Activated naive CD8-positive, alpha-beta T cell treated with anti-CD3 and anti-CD28 coated beads, Interleukin-2, amount 10 ng/mL, durations not matched to agents 7 days and 5 days (primary cell): ENCODE data around the gene OSM. TPM values are rescaled to one million over a fixed set of nuclear protein-coding genes. Genes with fewer than 3 reads are reported as not detected.
"Not testable (repeated sequence)": the region's sequence is repeated elsewhere in the genome, so short reads cannot be mapped to it uniquely, and the experiment has no call there.

Source experiments
- ATAC-seq: fragments of 150-1000 bp; cut with Tn5 transposase; one replicate; pipeline ENCODE4 v1.10.0; 2021; ENCODE audit warnings: low read depth, moderate library complexity
- POLR2A ChIA-PET: fragments of 350-600 bp; sonication (Branson Sonifier 250); formaldehyde crosslinking; loops from one replicate; lab custom pipeline; 2021; ENCODE audit warnings: antibody characterized with exemption; lab: Charles Lee
- DNase-seq: peaks from one replicate; pipeline ENCODE4 v3.0.0; 2021
- H3K27ac Mint-ChIP-seq: one replicate; pipeline ENCODE4 v1.8.0; 2022; ENCODE audit warnings: mild to moderate bottlenecking, mixed read lengths
- H3K27me3 Mint-ChIP-seq: one replicate; pipeline ENCODE4 v1.8.0; 2022; ENCODE audit warnings: mild to moderate bottlenecking, moderate library complexity, mixed read lengths
- H3K36me3 Mint-ChIP-seq: one replicate; pipeline ENCODE4 v1.8.0; 2021; ENCODE audit warnings: mild to moderate bottlenecking, mixed read lengths
- H3K4me1 Mint-ChIP-seq: one replicate; pipeline ENCODE4 v1.8.0; 2021; ENCODE audit warnings: mixed read lengths
- H3K4me3 Mint-ChIP-seq: one replicate; pipeline ENCODE4 v1.8.0; 2022; ENCODE audit warnings: mild to moderate bottlenecking, moderate library complexity, mixed read lengths
- H3K9me3 Mint-ChIP-seq: one replicate; pipeline ENCODE4 v1.8.0; 2021; ENCODE audit warnings: mixed read lengths
- total RNA-seq, 2 experiments: library from RNA; stranded (reverse); gene quantifications; one replicate each; pipeline ENCODE4 v1.2.3, GENCODE V29; 2021

OSM gene
- total RNA-seq, 2 experiments from 2014 or later, result 125 to 142 TPM

DNA sequence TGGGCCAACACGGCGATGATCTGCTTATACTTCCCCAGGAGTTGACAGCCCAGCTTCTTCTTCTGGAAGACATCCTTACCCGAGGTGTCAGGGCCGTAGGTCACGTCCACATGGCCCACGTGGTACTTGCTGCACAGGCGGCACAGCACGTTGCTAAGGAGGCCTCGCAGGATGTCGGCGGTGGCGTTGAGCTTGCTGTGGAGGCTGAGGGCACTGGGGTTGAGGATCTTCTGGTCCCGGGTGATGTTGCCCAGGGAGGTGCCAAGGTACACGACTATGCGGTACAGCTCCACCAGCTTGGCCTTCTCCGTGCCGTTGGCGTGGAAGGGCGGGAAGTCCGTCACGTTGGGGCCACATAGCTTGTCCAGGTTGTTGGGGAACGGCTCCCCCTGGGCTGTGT, 23.0 kb downstream of the OSM start:
- ATAC-seq, result no peak
- peaks cover 70% of the 10 kb centered on the region for H3K36me3 Mint-ChIP-seq
- POLR2A ChIA-PET, result interaction anchor here (0.8 to 12.9 kb wide), 14 partner anchors 10 to 142 kb away, joined by 3 to 247 read pairs (median 60); partner anchors contain the start of gene OSM
- peak overlapping the region; percentile 99 for H3K27ac Mint-ChIP-seq
- H3K27me3 Mint-ChIP-seq, result no peaks in the 10 kb centered on the region
- peak overlapping the region; percentile 100 for H3K4me3 Mint-ChIP-seq
- peaks cover 65% of the 10 kb centered on the region for H3K4me1 Mint-ChIP-seq
- DNase-seq, result peak; percentile 53
- H3K9me3 Mint-ChIP-seq, result no peaks in the 10 kb centered on the region

DNA sequence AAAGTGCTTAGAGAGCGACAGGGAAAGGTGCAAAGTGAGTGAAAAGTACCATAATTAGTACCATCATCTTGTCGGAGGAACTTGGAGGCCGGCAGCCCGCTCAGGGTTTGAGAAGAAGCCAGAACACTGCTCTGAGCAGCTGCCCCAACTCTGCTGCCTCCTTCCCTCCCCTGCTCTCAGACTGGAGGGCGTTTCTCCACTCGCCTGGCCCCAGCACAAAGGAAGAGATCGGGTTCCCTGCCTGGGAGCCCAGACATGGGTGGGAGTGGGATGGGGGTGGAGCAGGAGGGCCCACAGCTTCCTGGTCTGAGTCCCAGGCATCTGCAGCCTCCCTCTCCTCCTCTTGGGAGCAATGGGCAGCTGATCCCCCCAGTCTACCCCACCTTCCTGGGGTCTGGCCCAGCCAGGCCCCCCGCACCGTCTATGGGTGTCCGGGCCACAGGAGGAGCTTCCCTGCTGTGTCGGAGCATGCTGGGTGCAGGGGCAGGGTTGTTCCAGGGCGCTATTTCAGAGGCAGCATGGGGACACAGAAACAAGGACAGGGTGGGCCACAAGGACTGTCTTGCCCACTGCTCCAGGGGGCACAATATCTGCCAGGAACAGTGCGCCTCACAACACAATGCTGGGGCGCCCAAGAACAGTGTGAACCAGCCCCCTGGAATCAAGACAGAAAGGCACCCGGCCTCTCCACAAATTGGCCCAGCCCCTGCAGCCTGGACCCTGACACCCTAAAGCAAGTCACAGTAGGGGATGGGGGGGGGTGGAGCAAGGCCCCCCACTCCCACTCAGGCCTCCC, 24.9 kb downstream of the OSM start:
- no peaks in the 10 kb centered on the region for H3K27me3 Mint-ChIP-seq

DNA sequence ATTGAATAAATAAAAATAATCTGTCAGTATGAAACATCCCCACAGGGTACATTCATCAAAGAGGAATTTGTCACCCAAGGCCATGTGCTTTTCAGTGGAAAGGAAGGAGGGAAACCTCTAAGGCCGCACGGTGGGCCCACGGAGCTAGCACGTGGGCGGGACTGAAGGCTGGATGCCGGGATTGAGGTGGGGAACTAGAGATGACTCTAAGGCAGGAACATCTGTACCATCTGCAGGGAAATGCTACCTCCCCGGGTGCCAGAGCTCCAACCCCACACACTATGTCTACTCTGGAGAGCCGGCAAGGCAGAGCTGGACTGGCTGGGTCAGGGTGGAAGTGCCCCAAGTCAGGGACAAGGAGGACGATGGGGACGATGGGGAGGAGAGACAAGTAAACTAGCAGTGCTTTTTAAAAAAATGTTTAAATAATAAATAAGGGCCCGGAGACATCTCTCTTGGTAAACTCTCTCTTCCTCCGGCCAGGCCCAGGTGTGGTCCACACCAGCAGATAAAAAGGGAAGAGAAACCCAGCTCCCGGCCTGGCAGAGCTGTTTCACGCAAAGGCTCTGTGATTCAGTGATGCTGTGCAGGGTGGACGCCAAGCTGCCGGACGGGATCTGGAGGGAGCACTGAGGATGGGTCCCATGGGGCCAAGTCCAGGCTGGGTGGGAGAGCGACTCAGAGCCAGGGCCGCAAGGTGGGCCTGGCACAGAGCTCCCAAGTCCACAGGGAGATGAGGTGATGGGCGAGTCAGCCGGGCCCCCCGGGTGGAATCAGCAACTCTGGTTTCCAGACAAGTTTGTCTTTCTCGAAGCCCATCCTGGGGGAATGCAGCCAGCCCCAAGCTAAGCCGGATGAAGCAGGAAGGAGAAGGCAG, 25.9 kb downstream of the OSM start:
- Mint-ChIP-seq H3K27me3 (no peaks in the 10 kb centered on the region), H3K4me1 (peaks cover 71% of the 10 kb centered on the region), H3K27ac (peak overlapping the region; percentile 99), H3K36me3 (peaks cover 67% of the 10 kb centered on the region), H3K9me3 (no peaks in the 10 kb centered on the region), H3K4me3 (peak overlapping the region; percentile 100)
- POLR2A ChIA-PET, result interaction anchor here (0.7 to 12.9 kb wide), 21 partner anchors 9 to 357 kb away, joined by 3 to 247 read pairs (median 9); partner anchors contain the start of genes MTMR3 and OSM
- ATAC-seq, result no peak
- DNase-seq, result no peak

More for the DNA sequence above, 24.9 kb downstream of the OSM start:
- H3K4me3 Mint-ChIP-seq, result peak overlapping the region; percentile 100
- ATAC-seq (no peak), DNase-seq (no peak)
- H3K4me1 Mint-ChIP-seq, result peaks cover 61% of the 10 kb centered on the region
- no peaks in the 10 kb centered on the region for H3K9me3 Mint-ChIP-seq
- H3K27ac Mint-ChIP-seq, result peak overlapping the region; percentile 99
- peaks cover 72% of the 10 kb centered on the region for H3K36me3 Mint-ChIP-seq
- POLR2A ChIA-PET, result interaction anchor here (0.7 to 12.9 kb wide), 19 partner anchors 9 to 140 kb away, joined by 3 to 247 read pairs (median 9); partner anchors contain the start of gene OSM

DNA sequence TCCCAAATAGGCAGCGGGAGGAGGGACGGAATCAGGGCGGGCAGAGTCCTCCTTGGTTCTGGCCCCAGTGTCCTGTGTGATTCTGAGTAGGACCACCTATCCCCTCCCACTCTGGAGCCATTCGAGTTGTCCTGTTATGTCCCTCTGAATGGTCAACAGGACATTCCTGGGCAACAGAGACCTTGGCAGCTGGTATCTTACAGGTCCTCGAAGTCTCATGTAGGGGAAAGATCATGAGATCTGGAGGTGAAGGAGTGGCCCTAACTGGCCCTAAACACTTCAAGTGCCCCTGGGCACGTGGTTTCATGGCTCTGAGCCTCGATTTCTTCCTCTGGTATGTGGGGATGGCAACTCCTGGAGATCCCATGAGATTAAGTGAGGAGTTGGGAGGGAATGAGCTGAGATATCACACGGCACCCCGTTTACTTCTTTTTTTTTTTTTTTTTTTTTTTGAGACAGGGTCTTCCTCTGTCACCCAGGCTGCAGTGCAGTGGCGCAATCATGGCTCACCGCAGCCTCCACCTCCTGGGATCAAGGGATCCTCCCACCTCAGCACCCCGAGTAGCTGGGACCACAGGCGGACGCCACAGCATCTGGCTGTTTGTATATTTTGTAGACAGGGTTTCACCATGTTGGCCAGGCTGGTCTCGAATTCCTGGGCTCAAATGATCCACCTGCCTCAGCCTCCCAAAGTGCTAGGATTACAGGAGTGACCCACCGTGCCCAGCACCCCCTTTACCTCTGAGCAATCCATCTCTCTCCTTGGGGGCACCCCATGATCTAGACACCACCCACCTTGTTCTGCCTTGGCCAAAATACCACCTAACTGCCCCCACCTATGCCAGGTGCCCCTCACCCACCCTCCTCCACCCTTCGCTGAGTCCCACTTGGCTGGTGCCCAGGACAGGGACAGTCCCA, 26.9 kb downstream of the OSM start:
- DNase-seq (peak; percentile 48), ATAC-seq (peak; percentile 10)
- POLR2A ChIA-PET, result interaction anchor here (0.7 to 12.9 kb wide), 26 partner anchors 8 to 356 kb away, joined by 3 to 247 read pairs (median 8); partner anchors contain the start of genes MTMR3 and OSM
- peak overlapping the region; percentile 63 for H3K4me3 Mint-ChIP-seq
- no peaks in the 10 kb centered on the region for H3K9me3 Mint-ChIP-seq
- no peaks in the 10 kb centered on the region for H3K27me3 Mint-ChIP-seq
- peak overlapping the region; percentile 81 for H3K27ac Mint-ChIP-seq
- peaks cover 75% of the 10 kb centered on the region for H3K4me1 Mint-ChIP-seq
- H3K36me3 Mint-ChIP-seq, result peaks cover 57% of the 10 kb centered on the region

DNA sequence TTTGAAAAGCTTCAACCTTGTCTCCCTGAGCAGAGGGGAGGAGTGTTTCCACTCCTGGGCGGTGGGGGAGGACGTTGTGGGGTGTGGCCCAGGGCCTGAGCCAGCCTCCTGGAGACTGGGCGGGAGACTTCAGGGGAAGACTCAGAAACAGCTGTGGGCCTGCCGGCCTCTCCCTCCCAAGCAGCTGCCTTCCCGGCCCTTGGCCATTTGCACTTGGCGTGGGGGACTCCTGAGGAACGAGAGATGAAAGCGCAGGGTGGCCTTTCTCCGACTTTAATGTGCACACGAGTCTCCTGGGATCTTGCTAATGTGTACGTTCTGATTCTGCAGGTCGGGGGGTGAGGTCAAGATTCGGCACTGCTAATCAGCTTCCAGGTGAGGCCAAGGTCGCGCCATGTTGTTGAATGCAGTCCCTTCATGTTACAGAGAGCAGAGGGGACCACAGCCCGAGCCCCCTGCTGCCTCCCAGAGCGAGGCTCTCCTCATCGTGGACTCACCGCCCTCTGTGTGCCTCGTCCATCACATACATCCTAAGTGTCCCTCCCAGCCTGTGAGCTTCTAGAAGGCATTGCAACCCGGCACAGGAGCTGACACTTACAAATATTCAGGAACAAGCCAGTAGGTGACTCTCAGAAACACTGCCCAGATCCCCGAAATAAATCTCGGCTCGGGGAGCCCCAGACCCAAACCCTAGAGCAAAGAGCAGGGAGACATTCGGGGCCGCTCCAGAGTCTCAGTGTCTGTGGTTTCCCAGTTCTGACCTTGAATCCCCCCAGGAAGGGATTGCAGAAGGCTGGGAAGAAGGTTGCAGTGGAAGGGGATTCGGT, 27.8 kb downstream of the OSM start:
- Mint-ChIP-seq H3K27me3 (no peaks in the 10 kb centered on the region), H3K9me3 (no peaks in the 10 kb centered on the region), H3K27ac (peak overlapping the region; percentile 81), H3K4me3 (peak overlapping the region; percentile 34), H3K4me1 (peaks cover 69% of the 10 kb centered on the region), H3K36me3 (peaks cover 48% of the 10 kb centered on the region)
- POLR2A ChIA-PET, result interaction anchor here (0.6 to 12.9 kb wide), 29 partner anchors 7 to 356 kb away, joined by 3 to 247 read pairs (median 6); partner anchors contain the start of genes LIF, MTMR3 and OSM
- DNase-seq (peak; percentile 67), ATAC-seq (peak; percentile 38)

DNA sequence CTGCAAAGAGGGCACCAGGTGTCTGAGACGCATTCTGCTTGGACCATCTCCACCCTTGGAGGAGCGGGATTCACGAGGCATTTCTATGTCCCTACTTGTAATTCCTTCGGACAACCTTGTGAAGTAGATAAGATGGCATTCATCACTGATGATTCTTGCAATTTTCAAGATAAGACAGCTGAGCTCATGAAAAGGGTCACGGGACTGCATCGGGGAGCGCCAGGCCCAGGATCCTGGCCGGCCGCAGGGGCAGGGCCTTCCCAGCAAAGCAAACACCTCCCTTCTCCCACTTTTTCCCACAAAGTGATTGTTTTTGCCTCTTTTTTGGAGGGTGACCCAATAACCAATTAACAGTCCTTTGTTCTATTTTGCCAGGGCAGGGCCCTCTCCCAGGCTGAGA, 28.5 kb downstream of the OSM start:
- POLR2A ChIA-PET, result interaction anchor here (0.6 to 12.9 kb wide), 24 partner anchors 8 to 156 kb away, joined by 3 to 247 read pairs (median 5); partner anchors contain the start of genes LIF and OSM
- H3K36me3 Mint-ChIP-seq, result peaks cover 41% of the 10 kb centered on the region
- ATAC-seq (no peak), DNase-seq (no peak)
- peaks cover 65% of the 10 kb centered on the region for H3K4me1 Mint-ChIP-seq
- H3K27me3 Mint-ChIP-seq, result no peaks in the 10 kb centered on the region
- no peaks in the 10 kb centered on the region for H3K9me3 Mint-ChIP-seq
- H3K27ac Mint-ChIP-seq, result peak overlapping the region; percentile 81
- no peak overlapping the region for H3K4me3 Mint-ChIP-seq

DNA sequence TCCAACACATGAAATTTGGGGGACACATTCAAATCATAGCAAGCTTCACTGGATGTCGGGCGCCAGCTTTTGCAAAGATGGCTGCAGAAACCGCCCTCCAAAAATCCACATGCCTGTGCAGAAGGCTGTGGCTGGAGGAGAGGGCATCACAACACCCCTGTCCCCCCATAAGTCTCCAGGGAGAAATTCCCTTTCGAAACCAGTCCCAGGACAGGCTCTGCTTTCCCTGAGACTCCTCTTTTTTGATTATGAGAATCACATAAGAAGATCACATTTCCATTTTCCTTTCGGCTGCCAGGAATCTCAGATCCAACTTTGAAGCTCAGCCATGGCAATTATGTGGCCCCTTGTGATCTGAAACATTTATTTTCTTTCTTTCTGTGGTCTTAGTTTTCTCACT, 29.8 kb downstream of the OSM start:
- Mint-ChIP-seq H3K9me3 (no peaks in the 10 kb centered on the region), H3K4me3 (no peak overlapping the region), H3K27me3 (no peaks in the 10 kb centered on the region), H3K36me3 (peaks cover 28% of the 10 kb centered on the region), H3K27ac (peak overlapping the region; percentile 77), H3K4me1 (peaks cover 57% of the 10 kb centered on the region)
- POLR2A ChIA-PET, result interaction anchor here (0.7 to 12.9 kb wide), 13 partner anchors 9 to 130 kb away, joined by 3 to 247 read pairs (median 12); partner anchors contain the start of gene LIF
- DNase-seq (no peak), ATAC-seq (no peak)

DNA sequence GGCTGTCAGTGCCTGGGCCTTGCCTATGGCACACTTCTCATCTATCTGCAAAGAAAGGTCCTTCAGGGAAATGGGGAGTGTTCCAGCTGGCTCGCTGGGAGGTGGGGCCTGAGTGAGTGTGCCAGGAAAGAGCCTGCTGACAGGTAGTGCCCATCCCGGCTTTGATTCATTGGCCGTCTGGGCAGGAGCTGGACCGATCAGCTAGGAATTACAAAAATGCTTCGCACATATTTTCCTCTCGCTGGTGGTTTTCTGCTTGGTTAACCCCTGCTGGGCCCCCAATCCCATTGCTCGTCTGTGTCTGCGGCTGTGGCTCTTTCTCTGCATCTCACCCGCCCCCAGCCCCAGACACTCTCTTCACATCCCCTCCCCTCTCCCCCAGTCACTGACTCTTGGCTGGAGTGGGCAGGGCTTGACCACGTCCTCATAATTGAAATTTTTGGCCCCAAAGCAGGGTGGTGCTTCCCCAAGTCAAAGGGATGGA, 30.9 kb downstream of the OSM start:
- Mint-ChIP-seq H3K27me3 (no peaks in the 10 kb centered on the region), H3K9me3 (no peaks in the 10 kb centered on the region), H3K4me3 (no peak overlapping the region), H3K4me1 (peaks cover 57% of the 10 kb centered on the region), H3K27ac (peak overlapping the region; percentile 74), H3K36me3 (peaks cover 18% of the 10 kb centered on the region)
- POLR2A ChIA-PET, result interaction anchor here (0.6 to 12.9 kb wide), 6 partner anchors 11 to 129 kb away, joined by 3 to 247 read pairs (median 128); no protein-coding TSS in a partner anchor
- DNase-seq (no peak), ATAC-seq (no peak)

DNA sequence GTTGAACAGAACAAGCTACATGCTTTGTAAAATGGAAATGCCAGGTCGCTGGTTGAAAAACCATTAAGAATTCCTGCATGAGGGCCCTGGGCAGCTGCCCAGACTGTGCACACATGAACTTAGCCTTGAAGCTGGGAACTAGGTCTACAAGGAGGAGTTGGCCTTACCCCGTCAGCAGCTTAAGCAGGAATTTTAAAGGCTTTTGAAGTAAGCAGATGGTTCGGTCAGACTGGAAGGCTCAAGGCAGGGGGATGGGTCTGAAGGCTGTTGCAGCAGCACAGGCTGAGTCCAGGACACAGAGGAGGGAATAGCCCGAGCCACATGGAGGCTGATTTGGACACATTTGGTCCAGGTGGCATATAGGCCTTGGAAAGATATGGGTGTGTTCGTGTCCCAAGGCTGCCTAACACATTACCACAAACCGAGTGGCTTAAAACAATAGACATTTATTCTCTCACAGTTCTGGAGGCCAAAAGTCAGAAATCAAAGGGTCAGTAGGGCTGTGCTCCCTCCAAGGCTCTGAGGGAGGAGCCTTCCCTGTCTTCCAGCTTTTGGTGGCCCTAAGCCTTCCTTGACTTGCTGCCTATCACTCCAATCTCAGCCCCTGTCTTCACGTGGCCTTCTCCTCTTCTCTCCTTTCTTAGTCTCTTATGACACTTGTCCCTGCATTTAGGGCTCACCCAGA, 31.7 kb downstream of the OSM start:
- Mint-ChIP-seq H3K36me3 (peaks cover 13% of the 10 kb centered on the region), H3K27ac (peak overlapping the region; percentile 74), H3K27me3 (no peaks in the 10 kb centered on the region), H3K9me3 (peaks cover 2% of the 10 kb centered on the region), H3K4me3 (no peak overlapping the region), H3K4me1 (peaks cover 54% of the 10 kb centered on the region)
- DNase-seq (no peak), ATAC-seq (no peak)
- POLR2A ChIA-PET, result interaction anchor here (0.5 to 12.9 kb wide), 7 partner anchors 11 to 126 kb away, joined by 3 to 247 read pairs (median 3); partner anchors contain the start of gene LIF

DNA sequence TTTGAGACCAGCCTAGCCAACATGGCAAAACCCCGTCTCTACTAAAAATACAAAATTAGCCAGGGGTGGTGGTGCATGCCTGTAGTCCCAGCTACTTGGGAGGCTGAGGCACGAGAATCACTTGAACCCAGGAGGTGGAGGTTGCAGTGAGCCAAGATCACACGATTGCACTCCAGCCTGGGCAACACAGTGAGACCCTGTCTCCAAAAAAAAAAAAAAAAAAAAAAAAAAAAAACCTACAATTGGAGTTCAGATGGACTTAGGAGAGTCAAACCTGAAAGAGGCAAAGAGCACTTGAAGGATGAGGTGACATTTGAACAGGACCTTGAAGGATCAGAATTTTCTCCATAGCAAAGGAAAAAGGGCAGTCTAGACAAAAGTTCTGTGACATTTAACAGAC, 32.3 kb downstream of the OSM start:
- H3K9me3 Mint-ChIP-seq, ATAC-seq, DNase-seq, H3K36me3 Mint-ChIP-seq, H3K4me3 Mint-ChIP-seq, H3K27ac Mint-ChIP-seq, H3K27me3 Mint-ChIP-seq: not testable (repeated sequence)
- H3K4me1 Mint-ChIP-seq, result peaks cover 51% of the 10 kb centered on the region
- POLR2A ChIA-PET, result interaction anchor here (0.5 to 12.9 kb wide), 8 partner anchors 9 to 126 kb away, joined by 3 to 247 read pairs (median 5); no protein-coding TSS in a partner anchor

DNA sequence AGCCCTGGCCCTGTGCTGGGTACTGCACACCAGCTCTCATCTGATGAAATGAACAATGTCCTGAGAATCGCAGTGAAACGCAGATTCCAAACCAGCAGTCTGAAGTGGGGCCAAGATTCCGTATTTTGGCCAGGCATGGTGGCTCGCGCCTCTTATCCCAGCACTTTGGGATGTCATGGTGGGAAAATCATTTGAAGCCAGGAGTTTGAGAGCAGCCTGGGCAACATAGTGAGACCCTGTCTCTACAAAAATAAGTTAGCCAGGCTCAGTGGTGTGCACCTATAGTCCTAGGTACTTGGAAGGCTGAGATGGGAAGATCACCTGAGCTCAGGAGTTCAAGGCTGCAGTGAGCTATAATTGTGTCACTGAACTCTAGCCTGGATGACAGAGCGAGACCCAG, 33.1 kb downstream of the OSM start:
- H3K4me3 Mint-ChIP-seq, result no peak overlapping the region
- H3K36me3 Mint-ChIP-seq, result peaks cover 4% of the 10 kb centered on the region
- H3K27me3 Mint-ChIP-seq, result no peaks in the 10 kb centered on the region
- H3K4me1 Mint-ChIP-seq, result peaks cover 49% of the 10 kb centered on the region
- no peak overlapping the region for H3K27ac Mint-ChIP-seq
- POLR2A ChIA-PET, result interaction anchor here (1.0 to 1.9 kb wide), 4 partner anchors 9 to 126 kb away, joined by 3 to 9 read pairs (median 4); no protein-coding TSS in a partner anchor
- no peak for DNase-seq
- peaks cover 2% of the 10 kb centered on the region for H3K9me3 Mint-ChIP-seq
- no peak for ATAC-seq
